ENCODE results near the gene RFK. TPM values are rescaled to one million over a fixed set of nuclear protein-coding genes. Genes with fewer than 3 reads are reported as not detected.

The RFK gene
- total RNA-seq, 1 donor from 2014 or later: 8.9 TPM

DNA sequence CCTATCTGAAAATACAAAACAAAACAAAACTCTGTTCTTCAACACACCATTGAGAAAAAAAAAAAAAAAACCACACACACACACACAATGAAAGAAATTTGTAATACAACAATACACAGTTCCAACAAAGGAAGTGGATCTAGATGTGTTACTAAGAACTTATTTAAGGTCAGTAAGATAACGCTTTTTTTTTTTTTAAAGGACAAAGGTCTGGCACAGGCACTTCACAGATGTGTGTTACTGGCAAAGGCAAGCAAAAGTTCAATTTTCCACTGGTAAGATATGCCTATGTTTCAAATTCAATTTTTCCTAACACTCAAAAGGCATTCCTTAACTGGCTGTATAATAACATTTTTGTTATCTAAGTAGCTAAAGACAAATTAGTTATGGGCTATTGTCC lies 3.6 kb downstream of the RFK start:
- TF ChIP-seq CTCF (IDR thresholded peaks at IDR 0.05): no peak
- Histone ChIP-seq H3K36me3 (peaks cover 10 to 25% of the 10 kb centered on the region in 2 donors), H3K4me1 (peaks cover 0 to 11% of the 10 kb centered on the region in 2 donors), H3K4me3 (no peak overlapping the region), H3K27me3 (no peaks in the 10 kb centered on the region), H3K27ac (no peak overlapping the region), H3K9me3 (no peaks in the 10 kb centered on the region)
- intact Hi-C loops (cut with DNase I): loop anchor here (5.0 to 10.0 kb wide), 6 partner anchors 133 to 1454 kb away; partner anchors contain the start of genes NMRK1, OSTF1, PCSK5 and PRUNE2
- no peak for DNase-seq (ENCODE audit: low spot score in 2 of 2)

- DNase-seq (ENCODE audit: low spot score in 2 of 2): no peak
- H3K36me3 ChIP-seq: no peaks in the 10 kb centered on the region
- intact Hi-C loops (cut with DNase I): no loop called here
- no peak overlapping the region for H3K27ac ChIP-seq
- no peaks in the 10 kb centered on the region for H3K9me3 ChIP-seq
- no peak for TF ChIP-seq CTCF (IDR thresholded peaks at IDR 0.05)
- no peaks in the 10 kb centered on the region for H3K27me3 ChIP-seq
- no peaks in the 10 kb centered on the region for H3K4me1 ChIP-seq
- no peak overlapping the region for H3K4me3 ChIP-seq
Measured at GRCh38 chr9:76379494-76379893, 14.7 kb downstream of the RFK start.

GRCh38 chr9:76378367-76379073 lies 15.7 kb downstream of the RFK start:
- intact Hi-C loops (cut with DNase I): no loop called here
- Histone ChIP-seq H3K4me3 (no peak overlapping the region), H3K27ac (no peak overlapping the region), H3K27me3 (no peaks in the 10 kb centered on the region), H3K4me1 (no peaks in the 10 kb centered on the region), H3K36me3 (no peaks in the 10 kb centered on the region), H3K9me3 (no peaks in the 10 kb centered on the region)
- TF ChIP-seq CTCF (IDR thresholded peaks at IDR 0.05): no peak
- no peak for DNase-seq (ENCODE audit: low spot score in 2 of 2)

- Histone ChIP-seq H3K27ac (no peak overlapping the region), H3K4me1 (peaks cover 1 to 5% of the 10 kb centered on the region in 2 donors), H3K9me3 (no peaks in the 10 kb centered on the region), H3K4me3 (no peak overlapping the region), H3K36me3 (no peaks in the 10 kb centered on the region), H3K27me3 (no peaks in the 10 kb centered on the region)
- no peak for TF ChIP-seq CTCF (IDR thresholded peaks at IDR 0.05)
- DNase-seq (ENCODE audit: low spot score in 2 of 2): no peak
- intact Hi-C loops (cut with DNase I): no loop called here
Measured at GRCh38 chr9:76377791-76378190, 16.4 kb downstream of the RFK start.

- H3K36me3 ChIP-seq: no peaks in the 10 kb centered on the region
- no peak overlapping the region for H3K4me3 ChIP-seq
- no peaks in the 10 kb centered on the region for H3K27me3 ChIP-seq
- intact Hi-C loops (cut with DNase I): no loop called here
- H3K4me1 ChIP-seq: peaks cover 7 to 9% of the 10 kb centered on the region in 2 donors
- no peak overlapping the region for H3K27ac ChIP-seq
- H3K9me3 ChIP-seq: no peaks in the 10 kb centered on the region
- no peak for DNase-seq (ENCODE audit: low spot score in 2 of 2)
- no peak for TF ChIP-seq CTCF (IDR thresholded peaks at IDR 0.05)
Measured at GRCh38 chr9:76374783-76375559, 19.3 kb downstream of the RFK start.

Measured in ascending aorta (tissue), 2 donors.